PC-3 (cell line): ENCODE results near the gene INTS4. TPM values are rescaled to one million over a fixed set of nuclear protein-coding genes. Genes with fewer than 3 reads are reported as not detected.
"Not testable (repeated sequence)": the region's sequence is repeated elsewhere in the genome, so short reads cannot be mapped to it uniquely, and the experiment has no call there.

Experiments
- ATAC-seq: fragments of 200-7000 bp; cut with Tn5 transposase; 2 replicates; pipeline ENCODE4 v1.9.1; 2020; ENCODE audit warnings: mild to moderate bottlenecking, moderate library complexity
- BruUV-seq: library from RNA; stranded (reverse); fragments of 400-500 nt; replicated peaks from 2 replicates; lab custom pipeline; 2021; lab: Mats Ljungman, UMichigan
- CTCF ChIA-PET: fragments of 300-600 bp; sonication (Branson Sonifier 250); formaldehyde crosslinking; loops from one replicate; lab custom pipeline; 2022; ENCODE audit warnings: antibody characterized with exemption; lab: Charles Lee
- POLR2A ChIA-PET: fragments of 300-600 bp; sonication (Branson Sonifier 250); formaldehyde crosslinking; loops from one replicate; lab custom pipeline; 2022; ENCODE audit warnings: antibody characterized with exemption; ENCODE audit not compliant: unreplicated experiment; lab: Charles Lee
- DNase-seq: peaks from one replicate; pipeline ENCODE4 v3.0.0-alpha.2; 2015
- H2AFZ ChIP-seq: fragments of 300-600 bp; sonication (generic); 2 replicates; pipeline ENCODE4 v1.6.0; 2016; ENCODE audit warnings: antibody characterized with exemption, low read length
- H3F3A ChIP-seq: fragments of 300-600 bp; sonication (generic); one replicate; pipeline ENCODE4 v1.6.0; 2017; ENCODE audit warnings: antibody characterized with exemption, low read length, control low read depth, mild to moderate bottlenecking; ENCODE audit not compliant: unreplicated experiment
- H3K27ac ChIP-seq: fragments of 300-600 bp; sonication (generic); 2 replicates; pipeline ENCODE4 v1.5.1; 2016; ENCODE audit warnings: mild to moderate bottlenecking, low read length
- H3K27me3 ChIP-seq: fragments of 300-600 bp; sonication (generic); 2 replicates; pipeline ENCODE4 v1.6.1; 2016; ENCODE audit warnings: low read length, mixed read lengths
- H3K36me3 ChIP-seq: fragments of 300-600 bp; sonication (generic); 2 replicates; pipeline ENCODE4 v1.6.1; 2016; ENCODE audit warnings: low read depth, mixed run types, low read length, mixed read lengths
- H3K4me1 ChIP-seq: fragments of 300-600 bp; sonication (generic); 2 replicates; pipeline ENCODE4 v1.5.1; 2016; ENCODE audit warnings: low read length; ENCODE audit not compliant: insufficient read depth
- H3K4me2 ChIP-seq: fragments of 300-600 bp; sonication (generic); 2 replicates; pipeline ENCODE4 v1.6.0; 2016; ENCODE audit warnings: low read length
- H3K4me3 ChIP-seq: fragments of 300-600 bp; sonication (generic); 2 replicates; pipeline ENCODE4 v1.5.1; 2016; ENCODE audit warnings: mild to moderate bottlenecking, low read length, mixed read lengths
- H3K79me2 ChIP-seq: fragments of 300-600 bp; sonication (generic); 2 replicates; pipeline ENCODE4 v1.6.1; 2017; ENCODE audit warnings: low read length, mixed read lengths
- H3K9ac ChIP-seq: fragments of 300-600 bp; sonication (generic); 2 replicates; pipeline ENCODE4 v1.6.0; 2016; ENCODE audit warnings: mild to moderate bottlenecking, low read length
- H3K9me2 ChIP-seq: fragments of 300-600 bp; sonication (generic); replicated peaks from 2 replicates; pipeline ENCODE4 v1.6.1; 2016; ENCODE audit warnings: mixed run types, low read length, mixed read lengths
- H3K9me3 ChIP-seq: fragments of 300-600 bp; sonication (generic); 2 replicates; pipeline ENCODE4 v1.6.1; 2016; ENCODE audit warnings: low read length, mixed read lengths
- H4K20me1 ChIP-seq: fragments of 300-600 bp; sonication (generic); 2 replicates; pipeline ENCODE4 v1.6.1; 2016; ENCODE audit warnings: low read length, mixed read lengths
- intact Hi-C: fragments of 100-400 bp; cut with micrococcal nuclease; formaldehyde crosslinking; loops from 2 replicates; pipeline ENCODE4 v1.9.0; 2023
- total RNA-seq: library from RNA; depleted of rRNA; stranded (reverse); fragments of >200 nt; gene quantifications from 2 replicates; pipeline ENCODE4 v1.2.3, GENCODE V29; 2014

INTS4 gene
- total RNA-seq, 1 experiment from 2014 or later, result 50.8 TPM

DNA sequence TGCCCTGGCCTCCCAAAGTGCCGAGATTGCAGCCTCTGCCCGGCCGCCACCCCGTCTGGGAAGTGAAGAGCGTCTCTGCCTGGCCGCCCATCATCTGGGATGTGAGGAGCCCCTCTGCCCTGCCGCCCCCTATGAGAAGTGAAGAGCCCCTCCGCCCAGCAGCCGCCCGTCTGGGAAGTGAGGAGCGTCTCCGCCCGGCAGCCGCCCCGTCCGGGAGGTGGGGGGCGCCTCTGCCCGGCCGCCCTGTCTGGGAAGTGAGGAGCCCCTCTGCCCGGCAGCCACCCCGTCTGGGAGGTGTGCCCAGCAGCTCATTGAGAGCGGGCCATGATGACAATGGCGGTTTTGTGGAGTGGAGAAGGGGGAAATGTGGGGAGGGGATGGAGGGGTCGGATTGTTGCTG, 60.9 kb downstream of the INTS4 start:
- H2AFZ ChIP-seq, BruUV-seq, H3K4me3 ChIP-seq, H3K9me3 ChIP-seq, H3K27ac ChIP-seq, H3K4me1 ChIP-seq, H3K79me2 ChIP-seq, H3K36me3 ChIP-seq, intact Hi-C loops, ATAC-seq, H3K4me2 ChIP-seq, POLR2A ChIA-PET, CTCF ChIA-PET, DNase-seq, H3K9ac ChIP-seq, H4K20me1 ChIP-seq, H3K9me2 ChIP-seq, H3F3A ChIP-seq, H3K27me3 ChIP-seq: not testable (repeated sequence)

DNA sequence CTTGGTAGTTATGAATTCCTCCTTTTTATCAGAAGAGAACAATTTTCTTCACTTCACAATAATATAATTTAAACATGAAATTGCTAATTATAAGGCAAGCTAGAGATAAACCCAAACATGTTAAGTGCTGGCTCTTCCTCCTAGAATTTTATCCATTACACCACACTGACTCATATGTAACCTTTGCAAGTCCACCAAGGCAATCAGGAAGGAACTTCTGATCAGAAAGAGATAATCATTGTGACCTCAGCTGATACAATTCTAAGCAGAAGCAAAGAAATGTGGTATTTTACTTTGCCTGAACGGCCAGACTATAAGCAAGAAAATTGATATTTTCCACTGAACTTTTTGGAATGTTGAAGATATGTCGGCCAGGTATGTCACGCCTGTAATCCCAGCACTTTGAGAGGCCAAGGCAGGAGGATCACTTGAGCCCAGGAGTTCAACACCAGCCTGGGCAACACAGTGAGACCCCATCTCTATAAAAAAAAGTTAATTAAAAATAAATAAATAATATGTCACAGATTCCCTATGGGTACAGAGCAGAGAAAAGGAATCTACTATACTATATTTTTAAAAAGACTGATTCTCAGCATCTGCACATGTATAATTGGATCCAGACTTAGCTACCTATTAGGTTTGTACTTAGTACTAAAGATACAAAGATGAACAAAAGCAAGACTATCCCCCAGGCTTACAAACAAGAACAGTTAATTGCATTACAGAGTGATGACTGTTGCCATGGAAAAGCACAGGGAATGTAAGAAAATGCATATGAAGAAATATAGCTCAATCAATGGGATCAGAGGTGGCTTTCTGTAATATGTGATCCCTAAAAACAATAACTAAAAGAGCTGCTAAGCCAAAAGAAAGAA, 63.9 kb downstream of the INTS4 start:
- H2AFZ ChIP-seq, H4K20me1 ChIP-seq, H3K27me3 ChIP-seq, H3K9me2 ChIP-seq, CTCF ChIA-PET, DNase-seq, H3K4me3 ChIP-seq, H3K4me1 ChIP-seq, BruUV-seq, intact Hi-C loops, H3K4me2 ChIP-seq, H3K9ac ChIP-seq, H3K27ac ChIP-seq, H3K9me3 ChIP-seq, H3F3A ChIP-seq, H3K36me3 ChIP-seq, POLR2A ChIA-PET, H3K79me2 ChIP-seq: not testable (repeated sequence)
- ATAC-seq, result peak; percentile 40

- H3K27me3 ChIP-seq, H3K79me2 ChIP-seq, H3K36me3 ChIP-seq, H3K4me3 ChIP-seq, H3K9me3 ChIP-seq, POLR2A ChIA-PET, H4K20me1 ChIP-seq, H3K9me2 ChIP-seq, H3K4me2 ChIP-seq, CTCF ChIA-PET, H3F3A ChIP-seq, BruUV-seq, H2AFZ ChIP-seq, DNase-seq: not testable (repeated sequence)
- Histone ChIP-seq H3K4me1 (peaks cover 23% of the 10 kb centered on the region), H3K27ac (peak overlapping the region; percentile 41), H3K9ac (peak overlapping the region; percentile 15; the same call in 1 of the 2 replicates)
- peak; percentile 4 for ATAC-seq
- intact Hi-C loops, result loop anchor here (10.0 kb wide), 1 partner anchor 77 kb away; the partner anchor contains the start of gene INTS4
Measured at GRCh38 chr11:77917713-77918112, 76.8 kb downstream of the INTS4 start.

GRCh38 chr11:77914307-77914791, 80.1 kb downstream of the INTS4 start:
- Histone ChIP-seq H3K4me2 (peak overlapping the region; percentile 68), H3K4me3 (peak overlapping the region; percentile 17; the same call in 1 of the 2 replicates), H3K27ac (peak overlapping the region; percentile 75), H3K4me1 (peaks cover 23% of the 10 kb centered on the region)
- H3K27me3 ChIP-seq, H3K36me3 ChIP-seq, CTCF ChIA-PET, H3K79me2 ChIP-seq, H2AFZ ChIP-seq, H3K9ac ChIP-seq, H3K9me2 ChIP-seq, H4K20me1 ChIP-seq, H3K9me3 ChIP-seq, BruUV-seq, H3F3A ChIP-seq: not testable (repeated sequence)
- DNase-seq, result peak; percentile 96
- peak; percentile 65 for ATAC-seq
- POLR2A ChIA-PET, result interaction anchor here (0.7 kb wide), 2 partner anchors 9 to 80 kb away, joined by 3 read pairs; partner anchors contain the start of gene INTS4
- intact Hi-C loops, result loop anchor here (10.0 kb wide), 1 partner anchor 80 kb away; the partner anchor contains the start of gene INTS4

- H3K9me3 ChIP-seq, H3K9ac ChIP-seq, H4K20me1 ChIP-seq, H3K79me2 ChIP-seq, H3K36me3 ChIP-seq, H2AFZ ChIP-seq, H3K9me2 ChIP-seq, ATAC-seq, CTCF ChIA-PET, DNase-seq, H3K27me3 ChIP-seq, H3K4me3 ChIP-seq, H3F3A ChIP-seq, BruUV-seq: not testable (repeated sequence)
- peak overlapping the region; percentile 75 for H3K27ac ChIP-seq
- H3K4me2 ChIP-seq, result peak overlapping the region; percentile 68
- peaks cover 23% of the 10 kb centered on the region for H3K4me1 ChIP-seq
- intact Hi-C loops, result loop anchor here (10.0 kb wide), 1 partner anchor 81 kb away; the partner anchor contains the start of gene INTS4
- POLR2A ChIA-PET, result interaction anchor here (0.7 kb wide), 2 partner anchors 10 to 81 kb away, joined by 3 read pairs; partner anchors contain the start of gene INTS4
Measured at GRCh38 chr11:77913608-77914306, 80.7 kb downstream of the INTS4 start.

- DNase-seq, result not testable (repeated sequence)
Measured at GRCh38 chr11:77910828-77911227, 83.6 kb downstream of the INTS4 start.

More at GRCh38 chr11:77910828-77911227, 83.6 kb downstream of the INTS4 start:
- H3K36me3 ChIP-seq, H2AFZ ChIP-seq, H3K4me3 ChIP-seq, H3F3A ChIP-seq, H3K9ac ChIP-seq, H4K20me1 ChIP-seq, H3K79me2 ChIP-seq, H3K4me2 ChIP-seq, H3K9me2 ChIP-seq, ATAC-seq, H3K9me3 ChIP-seq, H3K27me3 ChIP-seq, POLR2A ChIA-PET, CTCF ChIA-PET, BruUV-seq, H3K27ac ChIP-seq: not testable (repeated sequence)
- intact Hi-C loops, result loop anchor here (10.0 kb wide), 1 partner anchor 84 kb away; the partner anchor contains the start of gene INTS4
- peaks cover 23% of the 10 kb centered on the region for H3K4me1 ChIP-seq
